HG03025 (cell line): ENCODE data around the gene HDAC3.
A peak's percentile ranks its signal among the peaks of the same experiment; 100 is the strongest.

Experiments used
- ATAC-seq: cut with Tn5 transposase; IDR thresholded peaks from one replicate; pipeline ENCODE4 v1.9.1; 2021; ENCODE audit warnings: mild to moderate bottlenecking, moderate library complexity; ENCODE audit not compliant: unreplicated experiment, low FRiP score

The HDAC3 gene

GRCh38 chr5:141662028-141662427 lies 25.4 kb upstream of the HDAC3 start:
- ATAC-seq = no peak

GRCh38 chr5:141657937-141658545 lies 21.4 kb upstream of the HDAC3 start:
- no peak for ATAC-seq

GRCh38 chr5:141657404-141657803 lies 20.8 kb upstream of the HDAC3 start:
- ATAC-seq = no peak

GRCh38 chr5:141656396-141656795 lies 19.7 kb upstream of the HDAC3 start:
- no peak for ATAC-seq

GRCh38 chr5:141655020-141655419 lies 18.4 kb upstream of the HDAC3 start:
- ATAC-seq = no peak

GRCh38 chr5:141654298-141654697 lies 17.6 kb upstream of the HDAC3 start:
- ATAC-seq = no peak

GRCh38 chr5:141651728-141652105 lies 15.1 kb upstream of the HDAC3 start:
- no peak for ATAC-seq

- ATAC-seq = peak; percentile 92
Measured at GRCh38 chr5:141650851-141651727, 14.4 kb upstream of the HDAC3 start, which contains the start of gene FCHSD1. Gene FCHSD1 (minus strand): TSS chr5:141651418. CDS start chr5:141651368, 50 bp downstream.

GRCh38 chr5:141649972-141650371 lies 13.3 kb upstream of the HDAC3 start:
- no peak for ATAC-seq

GRCh38 chr5:141649056-141649688 lies 12.5 kb upstream of the HDAC3 start:
- no peak for ATAC-seq

GRCh38 chr5:141647851-141648250 lies 11.2 kb upstream of the HDAC3 start:
- ATAC-seq = no peak

GRCh38 chr5:141647242-141647641 lies 10.6 kb upstream of the HDAC3 start:
- no peak for ATAC-seq

- ATAC-seq = no peak
Measured at GRCh38 chr5:141646026-141646425, 9.4 kb upstream of the HDAC3 start.

GRCh38 chr5:141641634-141642267 lies 5.1 kb upstream of the HDAC3 start:
- no peak for ATAC-seq

- no peak for ATAC-seq
Measured at GRCh38 chr5:141640698-141641097, 4.0 kb upstream of the HDAC3 start.

- no peak for ATAC-seq
Measured at GRCh38 chr5:141640051-141640415, 3.4 kb upstream of the HDAC3 start.

- ATAC-seq = no peak
Measured at GRCh38 chr5:141639357-141640050, 2.9 kb upstream of the HDAC3 start.

GRCh38 chr5:141638771-141639170 lies 2.1 kb upstream of the HDAC3 start:
- ATAC-seq = no peak

- ATAC-seq = peak; percentile 33
Measured at GRCh38 chr5:141637767-141638419, 1.2 kb upstream of the HDAC3 start.
